HG02642 (cell line): ENCODE results near the gene TSPAN18.

Source experiments
- ATAC-seq: cut with Tn5 transposase; IDR thresholded peaks from one replicate; pipeline ENCODE4 v1.9.1; 2021; ENCODE audit warnings: mild to moderate bottlenecking; ENCODE audit not compliant: unreplicated experiment, poor library complexity

The TSPAN18 gene

DNA sequence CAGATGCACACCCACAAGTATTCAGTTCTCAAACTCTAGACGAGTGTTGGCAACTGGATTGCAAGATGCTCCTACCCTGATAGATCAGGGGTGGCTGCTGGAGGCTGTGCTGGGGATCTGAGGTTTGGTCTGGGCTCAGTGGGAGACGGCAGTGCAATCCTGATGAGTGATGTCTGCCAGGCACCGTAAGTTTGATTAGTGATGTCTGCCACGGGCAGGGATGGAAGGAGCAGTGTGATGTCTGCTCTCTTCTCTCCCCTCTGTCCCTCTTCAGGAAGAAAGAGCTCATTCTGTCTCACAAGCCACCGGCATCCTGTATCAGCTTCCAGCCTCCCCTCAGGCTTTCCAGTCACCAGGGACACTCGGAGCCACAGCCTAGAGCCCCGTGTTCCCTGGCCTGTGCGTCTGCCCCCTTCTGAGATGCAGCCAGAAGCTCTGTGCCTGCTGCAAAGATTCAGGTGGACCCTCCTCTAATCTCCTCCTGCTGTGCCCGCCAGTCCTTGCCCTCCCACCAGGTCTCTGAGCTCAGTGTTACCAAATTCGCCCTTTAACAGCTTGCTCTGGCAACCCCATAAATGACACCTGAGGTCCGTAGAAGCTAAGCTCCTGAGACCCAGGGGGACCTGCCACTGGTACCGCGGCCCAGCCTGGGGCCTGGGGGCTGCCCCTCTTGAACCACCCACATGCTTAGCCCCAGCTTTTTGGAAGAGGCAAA lies 204.0 kb downstream of the TSPAN18 start:
- ATAC-seq, result no peak

- ATAC-seq, result no peak
Measured at GRCh38 chr11:44931466-44931865, 204.7 kb downstream of the TSPAN18 start.

DNA sequence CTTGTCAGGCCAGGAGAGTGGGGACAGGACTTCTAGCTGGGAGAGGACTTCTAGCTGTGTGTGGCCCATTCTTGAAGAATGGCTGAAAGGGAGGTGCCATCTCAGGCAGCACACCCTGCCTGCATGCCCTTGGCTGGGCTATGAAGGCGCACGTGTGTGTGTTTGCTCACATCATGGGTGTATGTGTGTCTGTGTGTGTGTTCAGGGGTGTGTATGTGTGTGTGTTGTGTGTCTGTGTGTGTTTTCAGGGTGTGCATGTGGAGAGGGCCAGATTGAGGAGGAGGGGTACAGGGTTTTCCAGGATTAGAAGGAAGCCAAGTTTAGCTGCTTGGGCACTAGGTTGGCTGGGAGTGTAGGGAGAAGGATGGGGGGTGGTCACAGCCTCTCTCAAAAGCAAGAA lies 207.3 kb downstream of the TSPAN18 start:
- no peak for ATAC-seq

DNA sequence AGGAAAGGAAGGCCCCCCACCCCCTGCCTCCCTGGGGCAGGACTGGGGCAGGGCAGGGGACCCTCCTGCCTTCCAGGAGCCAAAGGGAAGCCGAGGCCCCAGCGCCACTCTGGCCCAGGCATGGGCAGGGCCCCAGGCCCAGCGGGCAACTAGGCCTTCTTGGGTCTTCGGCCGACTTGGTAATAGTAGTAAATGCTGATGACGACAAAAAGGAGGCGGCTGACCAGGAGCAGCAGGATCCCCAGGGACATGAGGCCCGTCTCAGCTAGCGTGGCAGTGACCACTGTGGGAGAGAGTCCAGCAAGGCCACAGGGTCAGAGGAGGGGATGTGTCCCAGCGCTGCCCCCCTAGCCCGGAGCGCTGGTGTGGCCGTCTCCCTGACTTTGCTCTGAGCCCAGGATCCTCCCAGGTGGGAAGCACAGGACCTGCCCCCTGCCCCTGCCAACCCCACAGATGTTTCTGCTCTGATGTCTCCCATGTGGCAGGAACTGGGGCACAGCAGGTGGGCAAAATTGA lies 208.0 kb downstream of the TSPAN18 start:
- no peak for ATAC-seq

GRCh38 chr11:44936525-44936924 lies 209.8 kb downstream of the TSPAN18 start:
- peak; percentile 80 for ATAC-seq

DNA sequence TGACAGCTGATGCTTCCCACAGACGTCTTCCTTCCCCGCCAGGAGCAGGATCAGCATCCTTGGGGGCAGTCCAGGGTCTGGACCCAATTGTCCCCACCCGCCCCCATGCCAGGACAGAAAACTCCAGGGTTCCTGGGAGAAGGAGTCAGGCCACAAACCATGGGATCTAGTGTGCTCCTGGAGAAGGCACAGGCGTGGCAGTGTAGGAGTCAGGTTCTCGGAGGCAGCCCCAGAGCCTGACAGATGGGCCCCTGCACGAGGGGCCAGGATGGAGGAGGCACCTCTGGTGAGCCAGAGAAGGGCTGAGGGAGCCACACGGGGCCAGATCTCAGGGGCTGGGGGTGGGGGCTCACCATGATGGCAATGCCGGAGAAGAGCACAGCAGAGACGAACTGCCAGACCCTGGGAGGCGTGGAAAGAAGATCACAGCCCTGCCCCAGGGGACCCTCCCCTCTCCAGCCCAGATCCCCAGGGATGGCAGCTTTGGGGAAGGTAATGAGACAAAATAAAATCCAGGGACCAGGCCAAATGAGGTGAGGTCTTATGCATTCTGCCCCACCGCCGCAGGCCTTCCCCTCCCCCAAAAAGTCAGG lies 210.3 kb downstream of the TSPAN18 start:
- no peak for ATAC-seq

DNA sequence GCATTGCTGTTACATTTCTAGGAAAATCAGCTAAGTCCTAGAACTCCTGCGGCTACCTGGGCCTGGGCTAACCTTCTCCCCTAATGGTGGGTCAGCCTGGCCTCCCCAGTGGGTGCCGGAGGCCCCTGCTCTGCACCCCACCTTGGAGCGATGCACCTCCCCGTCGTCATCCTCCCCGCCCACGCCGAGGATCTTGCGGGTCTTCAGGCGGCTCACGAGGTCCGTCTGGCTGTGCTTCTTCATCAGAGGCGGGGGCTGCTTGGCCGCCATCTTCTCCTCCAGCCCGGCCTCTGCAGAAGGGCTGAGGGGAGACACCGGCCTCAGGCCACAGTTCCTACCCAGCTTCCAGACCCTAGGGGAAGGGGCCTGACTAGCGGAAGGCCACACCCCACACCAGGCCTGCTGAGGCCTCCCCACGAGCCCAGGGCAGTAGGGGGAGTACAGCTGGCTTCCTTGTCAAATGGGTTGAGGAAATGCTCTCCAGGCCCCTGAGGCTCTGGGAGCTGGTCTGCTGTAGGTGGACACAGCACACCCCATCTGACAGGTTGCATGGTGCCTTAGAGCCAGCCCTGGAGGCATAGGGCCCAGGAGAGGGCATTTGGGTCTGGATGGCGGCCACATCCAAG lies 211.4 kb downstream of the TSPAN18 start:
- ATAC-seq, result no peak

GRCh38 chr11:44939673-44940395 lies 213.1 kb downstream of the TSPAN18 start:
- ATAC-seq, result no peak

DNA sequence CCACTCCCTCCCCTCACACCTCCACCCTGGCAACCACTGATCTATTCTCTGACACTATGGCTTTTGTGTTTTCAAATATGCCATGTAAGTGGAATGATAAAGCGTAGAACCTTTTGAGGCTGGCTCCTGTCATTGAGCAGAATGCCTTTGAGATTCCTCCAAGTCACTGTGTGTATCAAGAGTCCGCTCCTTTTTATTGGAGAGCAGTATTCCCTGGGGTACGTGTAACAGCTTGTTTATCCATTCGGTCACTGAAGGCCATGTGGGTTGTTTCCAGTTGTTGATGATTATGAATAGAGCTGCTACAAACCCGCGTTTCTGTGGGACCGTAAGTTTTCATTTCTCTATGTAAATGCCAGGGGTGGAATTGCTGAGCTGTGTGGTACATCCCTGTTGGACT lies 213.6 kb downstream of the TSPAN18 start:
- ATAC-seq, result no peak

GRCh38 chr11:44940835-44941234 lies 214.1 kb downstream of the TSPAN18 start:
- no peak for ATAC-seq

GRCh38 chr11:44941259-44942021 lies 214.7 kb downstream of the TSPAN18 start:
- no peak for ATAC-seq

DNA sequence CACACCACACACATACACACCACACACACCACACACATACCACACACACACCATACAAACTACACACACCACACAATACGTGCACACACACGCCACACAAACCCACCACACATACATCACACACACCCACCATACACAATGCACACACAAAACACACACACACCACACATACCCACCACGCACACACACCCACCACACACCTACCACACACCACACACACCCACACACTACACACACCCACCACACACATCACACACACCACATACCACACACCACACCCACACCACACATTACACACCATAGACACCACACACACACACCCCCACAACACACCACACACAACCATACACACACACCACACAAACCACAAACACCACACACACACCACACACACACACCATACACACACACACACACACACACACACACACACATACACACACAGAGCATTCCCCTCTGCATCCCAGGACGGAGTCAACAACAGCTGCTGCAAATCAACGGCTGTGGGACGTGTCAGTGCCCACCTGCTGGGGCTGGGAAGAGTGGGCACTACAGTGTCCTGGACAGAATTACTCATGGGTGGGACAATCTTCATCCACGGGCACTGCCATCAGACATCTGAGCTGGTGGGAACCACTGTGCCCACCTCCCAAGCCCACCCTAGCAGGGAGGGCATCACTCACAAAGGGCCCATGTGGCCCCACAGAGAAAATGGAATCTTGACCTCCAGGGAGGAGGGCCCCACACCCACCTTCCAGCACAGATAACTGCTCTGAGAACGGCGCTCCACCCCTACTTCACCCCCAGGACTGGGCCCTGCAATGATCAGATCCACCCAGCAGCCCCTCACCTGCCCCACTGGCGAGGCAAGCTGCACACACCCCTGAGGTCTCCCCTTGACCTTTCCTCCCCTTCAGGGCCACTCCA lies 215.5 kb downstream of the TSPAN18 start:
- ATAC-seq, result no peak

GRCh38 chr11:44943118-44943517 lies 216.4 kb downstream of the TSPAN18 start:
- peak; percentile 63 for ATAC-seq

GRCh38 chr11:44943696-44944095 lies 216.9 kb downstream of the TSPAN18 start:
- ATAC-seq, result no peak

- ATAC-seq, result no peak
Measured at GRCh38 chr11:44944181-44944852, 217.6 kb downstream of the TSPAN18 start.

GRCh38 chr11:44944853-44945235 lies 218.1 kb downstream of the TSPAN18 start:
- no peak for ATAC-seq

GRCh38 chr11:44945666-44946065 lies 218.9 kb downstream of the TSPAN18 start:
- ATAC-seq, result no peak

GRCh38 chr11:44946263-44946662 lies 219.5 kb downstream of the TSPAN18 start:
- no peak for ATAC-seq

- ATAC-seq, result no peak
Measured at GRCh38 chr11:44947114-44947513, 220.4 kb downstream of the TSPAN18 start.
